CD14-positive monocyte (primary cell): Measurements from ENCODE around the gene PTK7. TPM values are rescaled to one million over a fixed set of nuclear protein-coding genes. Genes with fewer than 3 reads are reported as not detected.

ENCODE experiments used
- DNase-seq, 3 donors: peaks; one replicate each; pipeline ENCODE4 v3.0.0-alpha.2; 2011 to 2022
- H2AFZ ChIP-seq: 2 replicates; pipeline ENCODE4 v1.6.0; 2012; ENCODE audit warnings: mild to moderate bottlenecking, low read depth, low read length, inconsistent platforms; ENCODE audit not compliant: insufficient read depth, poor library complexity, severe bottlenecking
- H3K27ac ChIP-seq, 2 donors: 1 replicate in 1 of 2; 2 replicates in 1 of 2; pipeline ENCODE4 v1.5.1; 2012 to 2013; ENCODE audit warnings: low read length in 2 of 2, control low read depth in 1 of 2, inconsistent platforms in 1 of 2, low read depth in 1 of 2, mild to moderate bottlenecking in 1 of 2
- H3K27me3 ChIP-seq, 2 donors: one replicate each; pipeline versions ENCODE4 v1.6.0 to v1.6.1; 2011 to 2013; ENCODE audit warnings: low read length in 2 of 2; ENCODE audit not compliant: control insufficient read depth in 2 of 2, insufficient read depth in 2 of 2
- H3K36me3 ChIP-seq, 2 donors: replicated peaks in 1 of 2; 1 replicate in 1 of 2; 2 replicates in 1 of 2; pipeline versions ENCODE4 v1.5.1 to v1.6.1; 2012 to 2013; ENCODE audit warnings: low read length in 2 of 2, control low read depth in 1 of 2, inconsistent platforms in 1 of 2, mild to moderate bottlenecking in 1 of 2; ENCODE audit not compliant: insufficient read depth in 2 of 2, control insufficient read depth in 1 of 2
- H3K4me1 ChIP-seq, 2 donors: 1 replicate in 1 of 2; 2 replicates in 1 of 2; pipeline versions ENCODE4 v1.5.1 to v1.6.1; 2012 to 2013; ENCODE audit warnings: low read length in 2 of 2, control low read depth in 1 of 2, inconsistent platforms in 1 of 2, mild to moderate bottlenecking in 1 of 2, moderate library complexity in 1 of 2; ENCODE audit not compliant: insufficient read depth in 2 of 2, control insufficient read depth in 1 of 2
- H3K4me2 ChIP-seq: replicated peaks from 2 replicates; pipeline ENCODE3; 2012; ENCODE audit warnings: low read length, moderate library complexity, mild to moderate bottlenecking; ENCODE audit not compliant: poor library complexity, severe bottlenecking; ENCODE audit errors: extremely low read depth
- H3K4me3 ChIP-seq, 3 experiments: fragments of 200-600 bp in 1 of 3; sonication (generic) in 1 of 3; replicated peaks in 1 of 3; 1 replicate in 2 of 3; 2 replicates in 1 of 3; pipeline ENCODE4 v1.5.1; 2011 to 2013; ENCODE audit warnings: low read length in 3 of 3, mild to moderate bottlenecking in 3 of 3, control low read depth in 2 of 3, low read depth in 2 of 3, inconsistent platforms in 1 of 3, moderate library complexity in 1 of 3
- H3K79me2 ChIP-seq: 2 replicates; pipeline ENCODE4 v1.6.0; 2012; ENCODE audit warnings: mild to moderate bottlenecking, control low read depth, inconsistent platforms, low read length, moderate library complexity; ENCODE audit not compliant: insufficient read depth
- H3K9ac ChIP-seq: 2 replicates; pipeline ENCODE4 v1.6.0; 2017; ENCODE audit warnings: low read length, mild to moderate bottlenecking; ENCODE audit not compliant: insufficient read depth, poor library complexity, severe bottlenecking
- H3K9me3 ChIP-seq, 2 donors: replicated peaks in 1 of 2; 1 replicate in 1 of 2; 2 replicates in 1 of 2; pipeline versions ENCODE4 v1.5.1 to v1.6.1; 2012 to 2013; ENCODE audit warnings: low read length in 2 of 2, control low read depth in 1 of 2; ENCODE audit not compliant: control insufficient read depth in 1 of 2, insufficient read depth in 1 of 2
- H4K20me1 ChIP-seq: 2 replicates; pipeline ENCODE4 v1.6.0; 2012; ENCODE audit warnings: mild to moderate bottlenecking, low read length, control low read depth, moderate library complexity; ENCODE audit not compliant: insufficient read depth
- H3K27ac Mint-ChIP-seq, 7 donors: one replicate each; pipeline ENCODE4 v1.8.0; 2020; ENCODE audit warnings: mild to moderate bottlenecking in 7 of 7, mixed read lengths in 7 of 7, moderate library complexity in 6 of 7, inconsistent platforms in 2 of 7
- H3K27me3 Mint-ChIP-seq, 3 donors: one replicate each; pipeline ENCODE4 v1.8.0; 2021 to 2022; ENCODE audit warnings: low read depth in 3 of 3, mild to moderate bottlenecking in 3 of 3, mixed read lengths in 3 of 3, moderate library complexity in 3 of 3, inconsistent platforms in 1 of 3
- H3K36me3 Mint-ChIP-seq, 2 donors: one replicate each; pipeline ENCODE4 v1.8.0; 2020; ENCODE audit warnings: mixed read lengths in 2 of 2, inconsistent platforms in 1 of 2, mild to moderate bottlenecking in 1 of 2
- H3K4me1 Mint-ChIP-seq: one replicate; pipeline ENCODE4 v1.8.0; 2020; ENCODE audit warnings: mild to moderate bottlenecking, mixed read lengths
- H3K4me3 Mint-ChIP-seq, 2 donors: one replicate each; pipeline ENCODE4 v1.8.0; 2020; ENCODE audit warnings: mild to moderate bottlenecking in 2 of 2, mixed read lengths in 2 of 2, moderate library complexity in 1 of 2
- H3K9me3 Mint-ChIP-seq, 7 donors: one replicate each; pipeline ENCODE4 v1.8.0; 2020 to 2022; ENCODE audit warnings: mixed read lengths in 7 of 7, mild to moderate bottlenecking in 6 of 7, moderate library complexity in 6 of 7, inconsistent platforms in 2 of 7
- WGBS: methylation state at CpG from one replicate; pipeline ENCODE4 v1.1.5; 2013; ENCODE audit warnings: missing lambda C conversion rate; ENCODE audit not compliant: insufficient coverage; 5-methylcytosine and 5-hydroxymethylcytosine counted together
- intact Hi-C, 2 donors: fragments of 100-400 bp; cut with micrococcal nuclease; formaldehyde crosslinking; loops; one replicate each; pipeline versions ENCODE4 v1.15.0 to v1.15.1; 2023
- polyA plus RNA-seq, 3 donors: library from polyadenylated mRNA; depleted of rRNA in 1 of 3; unstranded in 2 of 3; stranded (reverse) in 1 of 3; fragments of 300-500 nt in 2 of 3; fragments of >200 nt in 1 of 3; fragmentation: Illumina TruSeq in 2 of 3; gene quantifications; 1 replicate in 2 of 3; 2 replicates in 1 of 3; pipeline ENCODE4 v1.2.3, GENCODE V29; 2012 to 2021
- TF ChIP-seq, protein P1 (sequence below): fragments of 200-600 bp; IDR thresholded peaks from one replicate; pipeline ENCODE4 v1.8.0; 2022; ENCODE audit warnings: antibody characterized with exemption, mild to moderate bottlenecking

PTK7 gene
- polyA plus RNA-seq, 3 donors, result 0.19 TPM; not detected in 2

DNA sequence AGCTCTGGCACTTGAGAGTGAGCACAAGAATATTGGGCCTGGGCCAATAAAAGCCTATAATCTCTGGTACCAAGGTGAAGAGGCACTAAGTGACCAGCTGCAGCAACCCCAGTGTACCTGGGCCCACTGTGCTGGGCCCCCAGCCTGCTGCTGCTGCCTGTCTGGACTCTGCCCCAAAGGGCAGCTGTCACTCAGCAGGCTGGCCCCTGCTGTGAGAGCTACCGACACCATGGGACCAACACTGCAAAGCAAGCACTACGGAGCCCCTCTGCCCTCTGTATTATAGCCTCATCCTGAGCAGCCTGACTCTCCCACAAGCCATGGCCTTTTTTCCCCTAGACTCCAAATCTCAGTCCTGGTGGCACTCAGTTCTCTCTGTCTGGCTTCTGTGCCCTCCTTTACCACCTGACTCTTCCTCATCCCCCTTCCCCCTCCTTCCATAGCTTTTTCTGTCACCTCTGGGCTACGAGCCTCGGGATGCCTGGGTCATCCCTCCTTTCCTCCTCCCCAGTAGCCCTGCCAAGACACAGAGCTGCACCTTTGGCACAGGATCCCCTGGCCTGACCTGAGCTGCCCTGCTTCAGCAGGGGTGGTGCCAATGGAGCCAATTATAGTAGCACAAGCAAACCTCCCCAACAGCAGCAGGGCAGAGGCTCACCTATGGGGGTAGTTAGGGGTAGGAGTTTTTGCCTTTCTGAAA, 40.5 kb upstream of the PTK7 start:
- Histone ChIP-seq H3K27ac (no peak overlapping the region), H3K4me2 (no peak overlapping the region), H3K79me2 (no peaks in the 10 kb centered on the region), H3K36me3 (peaks cover 39 to 85% of the 10 kb centered on the region in 2 donors), H3K27me3 (no peaks in the 10 kb centered on the region), H3K9ac (no peak overlapping the region), H4K20me1 (no peaks in the 10 kb centered on the region), H3K4me3 (no peak overlapping the region), H3K9me3 (no peaks in the 10 kb centered on the region), H2AFZ (no peak overlapping the region), H3K4me1 (no peaks in the 10 kb centered on the region)
- TF ChIP-seq, protein P1, sequence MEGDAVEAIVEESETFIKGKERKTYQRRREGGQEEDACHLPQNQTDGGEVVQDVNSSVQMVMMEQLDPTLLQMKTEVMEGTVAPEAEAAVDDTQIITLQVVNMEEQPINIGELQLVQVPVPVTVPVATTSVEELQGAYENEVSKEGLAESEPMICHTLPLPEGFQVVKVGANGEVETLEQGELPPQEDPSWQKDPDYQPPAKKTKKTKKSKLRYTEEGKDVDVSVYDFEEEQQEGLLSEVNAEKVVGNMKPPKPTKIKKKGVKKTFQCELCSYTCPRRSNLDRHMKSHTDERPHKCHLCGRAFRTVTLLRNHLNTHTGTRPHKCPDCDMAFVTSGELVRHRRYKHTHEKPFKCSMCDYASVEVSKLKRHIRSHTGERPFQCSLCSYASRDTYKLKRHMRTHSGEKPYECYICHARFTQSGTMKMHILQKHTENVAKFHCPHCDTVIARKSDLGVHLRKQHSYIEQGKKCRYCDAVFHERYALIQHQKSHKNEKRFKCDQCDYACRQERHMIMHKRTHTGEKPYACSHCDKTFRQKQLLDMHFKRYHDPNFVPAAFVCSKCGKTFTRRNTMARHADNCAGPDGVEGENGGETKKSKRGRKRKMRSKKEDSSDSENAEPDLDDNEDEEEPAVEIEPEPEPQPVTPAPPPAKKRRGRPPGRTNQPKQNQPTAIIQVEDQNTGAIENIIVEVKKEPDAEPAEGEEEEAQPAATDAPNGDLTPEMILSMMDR, result no peak
- H3K27me3 Mint-ChIP-seq, result peaks cover 0 to 7% (median 0%) of the 10 kb centered on the region in 3 donors
- H3K36me3 Mint-ChIP-seq, result peaks cover 53 to 92% of the 10 kb centered on the region in 2 donors
- H3K9me3 Mint-ChIP-seq, result no peaks in the 10 kb centered on the region
- no peaks in the 10 kb centered on the region for H3K4me1 Mint-ChIP-seq
- H3K4me3 Mint-ChIP-seq, result no peak overlapping the region
- intact Hi-C loops, result no loop called here
- WGBS, result 100% methylated on average over 1 of the region's 4 CpGs
- no peak for DNase-seq
- peak overlapping the region in 1 of 7 donors; percentile 15 for H3K27ac Mint-ChIP-seq

- H3K27ac Mint-ChIP-seq, result peak overlapping the region in 1 of 7 donors; percentile 63
- H3K9ac ChIP-seq, result no peak overlapping the region
- no peak overlapping the region for H3K4me2 ChIP-seq
- intact Hi-C loops, result no loop called here
- H4K20me1 ChIP-seq, result no peaks in the 10 kb centered on the region
- no peaks in the 10 kb centered on the region for H3K4me1 ChIP-seq
- H3K36me3 ChIP-seq, result peaks cover 39 to 85% of the 10 kb centered on the region in 2 donors
- no peaks in the 10 kb centered on the region for H3K79me2 ChIP-seq
- no peaks in the 10 kb centered on the region for H3K9me3 Mint-ChIP-seq
- 100% methylated on average over 2 of the region's 9 CpGs for WGBS
- no peak overlapping the region for H3K4me3 Mint-ChIP-seq
- no peak overlapping the region for H3K27ac ChIP-seq
- DNase-seq, result no peak
- H2AFZ ChIP-seq, result no peak overlapping the region
- H3K9me3 ChIP-seq, result no peaks in the 10 kb centered on the region
- TF ChIP-seq, protein P1, result no peak
- H3K27me3 Mint-ChIP-seq, result peaks cover 0 to 5% (median 0%) of the 10 kb centered on the region in 3 donors
- H3K4me3 ChIP-seq, result no peak overlapping the region
- H3K36me3 Mint-ChIP-seq, result peaks cover 54 to 91% of the 10 kb centered on the region in 2 donors
- no peaks in the 10 kb centered on the region for H3K27me3 ChIP-seq
- H3K4me1 Mint-ChIP-seq, result no peaks in the 10 kb centered on the region
These were observed 39.4 kb upstream of the PTK7 start for GRCh38 chr6:43036712-43037111.
